Fibroblast of the conjunctiva (primary cell): ENCODE results near the gene PSRC1.

Source experiments
- DNase-seq: peaks from one replicate; pipeline ENCODE4 v3.0.0-alpha.2; 2010; ENCODE audit warnings: low read depth

PSRC1 gene

GRCh38 chr1:109272021-109272799 is 10.7 kb downstream of the PSRC1 start:
- DNase-seq, result no peak

- DNase-seq, result no peak
Measured at GRCh38 chr1:109271458-109271857, 11.5 kb downstream of the PSRC1 start.

DNA sequence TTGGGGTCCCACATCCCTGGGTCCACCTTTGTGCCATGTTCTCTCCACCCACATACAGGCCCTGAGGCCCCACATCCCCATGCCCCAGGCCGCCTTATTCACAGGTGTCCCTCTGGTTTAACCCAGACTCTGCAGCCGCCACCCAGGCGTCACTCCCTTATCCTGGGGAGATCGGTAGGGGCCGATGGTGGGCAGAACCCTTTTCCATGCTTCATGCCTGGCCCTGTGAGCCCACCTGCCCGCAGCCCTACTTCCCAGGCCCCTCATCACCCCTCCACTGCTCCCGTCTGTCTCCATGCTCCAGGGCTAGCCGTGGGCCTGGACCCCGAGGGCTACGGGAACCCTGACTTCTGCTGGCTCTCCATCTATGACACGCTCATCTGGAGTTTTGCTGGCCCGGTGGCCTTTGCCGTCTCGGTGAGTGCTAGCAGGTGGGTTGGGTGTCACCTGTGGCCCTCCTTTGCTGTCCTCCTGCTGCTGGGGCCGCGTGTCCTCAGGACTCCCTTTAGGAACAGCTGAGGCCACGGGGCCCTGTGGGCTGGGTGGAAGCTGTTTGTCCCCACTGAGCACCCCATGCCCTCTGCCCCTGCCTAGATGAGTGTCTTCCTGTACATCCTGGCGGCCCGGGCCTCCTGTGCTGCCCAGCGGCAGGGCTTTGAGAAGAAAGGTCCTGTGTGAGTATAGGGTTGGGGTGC is 12.2 kb downstream of the PSRC1 start:
- DNase-seq, result no peak

GRCh38 chr1:109269981-109270622 is 12.8 kb downstream of the PSRC1 start:
- DNase-seq, result no peak

- no peak for DNase-seq
Measured at GRCh38 chr1:109269212-109269980, 13.5 kb downstream of the PSRC1 start.

DNA sequence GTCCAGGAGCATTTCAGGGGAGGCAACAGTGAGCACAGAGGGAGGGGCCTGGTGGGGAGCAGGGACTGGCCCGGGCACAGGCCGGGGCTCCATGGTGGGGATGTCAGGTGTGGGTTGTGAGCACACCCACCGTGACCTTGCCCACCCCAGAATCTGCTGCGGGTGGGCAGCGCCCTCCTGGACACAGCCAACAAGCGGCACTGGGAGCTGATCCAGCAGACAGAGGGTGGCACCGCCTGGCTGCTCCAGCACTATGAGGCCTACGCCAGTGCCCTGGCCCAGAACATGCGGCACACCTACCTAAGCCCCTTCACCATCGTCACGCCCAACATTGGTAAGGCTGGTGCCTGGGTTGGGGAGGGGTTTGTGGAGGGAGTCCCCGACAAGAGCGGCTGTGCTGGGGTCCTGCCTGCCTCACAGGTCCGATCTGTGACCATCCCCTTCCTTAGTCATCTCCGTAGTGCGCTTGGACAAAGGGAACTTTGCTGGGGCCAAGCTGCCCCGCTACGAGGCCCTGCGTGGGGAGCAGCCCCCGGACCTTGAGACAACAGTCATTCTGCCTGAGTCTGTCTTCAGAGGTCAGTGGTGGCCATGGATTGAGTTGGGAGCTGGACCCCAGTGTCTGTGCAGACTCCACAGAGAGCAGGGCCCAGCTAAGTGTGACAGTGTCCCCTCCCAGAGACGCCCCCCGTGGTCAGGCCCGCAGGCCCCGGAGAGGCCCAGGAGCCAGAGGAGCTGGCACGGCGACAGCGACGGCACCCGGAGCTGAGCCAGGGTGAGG is 14.3 kb downstream of the PSRC1 start:
- DNase-seq, result no peak

DNA sequence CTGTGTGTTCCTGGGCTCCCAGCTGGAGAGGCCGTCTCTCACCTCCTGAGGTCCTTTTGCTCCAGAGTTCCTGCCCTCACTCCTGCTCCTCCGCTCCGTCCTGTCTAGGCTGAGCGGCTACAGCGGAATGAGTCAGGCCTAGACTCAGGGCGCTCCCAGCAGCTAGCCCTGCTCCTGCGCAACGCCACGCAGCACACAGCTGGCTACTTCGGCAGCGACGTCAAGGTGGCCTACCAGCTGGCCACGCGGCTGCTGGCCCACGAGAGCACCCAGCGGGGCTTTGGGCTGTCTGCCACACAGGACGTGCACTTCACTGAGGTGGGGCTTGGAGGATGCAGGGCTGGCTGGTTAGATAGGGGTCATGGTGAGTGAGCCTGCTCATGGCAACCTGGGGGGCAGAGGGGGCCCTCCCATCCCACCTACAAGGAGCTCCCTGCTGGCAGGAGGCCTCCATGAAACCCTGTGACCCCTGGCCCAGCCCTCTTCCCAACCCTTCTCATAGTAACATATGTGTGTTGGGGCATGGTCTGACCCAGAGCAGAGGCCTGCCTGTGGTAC is 15.1 kb downstream of the PSRC1 start:
- no peak for DNase-seq

GRCh38 chr1:109266965-109267364 is 16.0 kb downstream of the PSRC1 start:
- no peak for DNase-seq

GRCh38 chr1:109265741-109266330 is 17.1 kb downstream of the PSRC1 start:
- DNase-seq, result no peak

GRCh38 chr1:109265016-109265415 is 17.9 kb downstream of the PSRC1 start:
- DNase-seq, result no peak

GRCh38 chr1:109264379-109264755 is 18.6 kb downstream of the PSRC1 start:
- DNase-seq, result no peak

GRCh38 chr1:109263597-109264378 is 19.2 kb downstream of the PSRC1 start:
- DNase-seq, result peak; percentile 81

GRCh38 chr1:109263234-109263596 is 19.7 kb downstream of the PSRC1 start:
- no peak for DNase-seq

- DNase-seq, result no peak
Measured at GRCh38 chr1:109262231-109263055, 20.5 kb downstream of the PSRC1 start.

DNA sequence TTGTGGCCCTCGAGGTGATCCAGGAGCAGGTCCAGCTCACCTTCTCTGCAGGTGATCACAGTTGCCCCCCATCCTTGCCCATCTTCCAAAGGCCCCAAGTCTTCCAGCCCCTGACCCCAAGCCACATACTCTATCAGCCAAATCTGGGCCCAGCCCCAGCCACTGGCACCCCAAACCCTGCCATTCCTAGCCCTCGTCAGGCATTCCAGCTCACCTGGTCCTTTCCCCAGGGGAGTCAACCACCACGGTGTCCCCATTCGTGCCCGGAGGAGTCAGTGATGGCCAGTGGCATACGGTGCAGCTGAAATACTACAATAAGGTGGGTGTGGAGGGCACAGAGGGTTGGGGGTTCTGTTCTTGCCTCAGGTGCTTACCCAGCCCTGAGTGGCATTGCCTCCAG is 21.4 kb downstream of the PSRC1 start:
- no peak for DNase-seq

DNA sequence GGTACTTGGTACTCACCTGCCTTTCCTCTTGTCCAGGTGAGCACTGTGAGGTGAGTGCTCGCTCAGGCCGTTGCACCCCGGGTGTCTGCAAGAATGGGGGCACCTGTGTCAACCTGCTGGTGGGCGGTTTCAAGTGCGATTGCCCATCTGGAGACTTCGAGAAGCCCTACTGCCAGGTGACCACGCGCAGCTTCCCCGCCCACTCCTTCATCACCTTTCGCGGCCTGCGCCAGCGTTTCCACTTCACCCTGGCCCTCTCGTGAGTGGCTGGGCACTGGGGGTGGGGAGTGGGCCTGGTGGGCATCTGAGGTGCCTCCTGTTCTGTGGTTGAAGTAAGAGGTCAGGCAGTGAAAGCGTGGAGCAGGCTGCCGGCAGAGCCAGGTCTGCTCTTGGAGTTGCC is 21.9 kb downstream of the PSRC1 start:
- no peak for DNase-seq

GRCh38 chr1:109259674-109260557 is 23.0 kb downstream of the PSRC1 start:
- no peak for DNase-seq
